HCT116 (cell line): Measurements from ENCODE around the gene C7orf25. TPM values are rescaled to one million over a fixed set of nuclear protein-coding genes. Genes with fewer than 3 reads are reported as not detected.
A peak's percentile ranks its signal among the peaks of the same experiment; 100 is the strongest.

ENCODE experiments used
- ATAC-seq: fragments of 200-7000 bp; cut with Tn5 transposase; 2 replicates; pipeline ENCODE4 v1.9.1; 2020; ENCODE audit warnings: mild to moderate bottlenecking, moderate library complexity
- BruUV-seq: library from RNA; stranded (reverse); fragments of 400-500 nt; replicated peaks from 2 replicates; lab custom pipeline; 2021; lab: Mats Ljungman, UMichigan
- CTCF ChIA-PET: fragments of 300-600 bp; sonication (Branson Sonifier 250); formaldehyde crosslinking; loops from one replicate; lab custom pipeline; 2021; ENCODE audit warnings: antibody characterized with exemption; lab: Charles Lee
- POLR2A ChIA-PET: fragments of 300-600, 350-600 bp; sonication (Branson Sonifier 250); formaldehyde crosslinking; loops from one replicate; lab custom pipeline; 2021; ENCODE audit warnings: antibody characterized with exemption; lab: Charles Lee
- RAD21 ChIA-PET, 2 experiments: fragments of 300-600 bp; sonication (Branson Sonifier 250); formaldehyde crosslinking; loops; one replicate each; lab custom pipeline; 2023; ENCODE audit warnings: low total read pairs in 2 of 2; ENCODE audit not compliant: uncharacterized antibody in 2 of 2, unreplicated experiment in 2 of 2, low non-redundant PET in 1 of 2; lab: Charles Lee
- DNase-seq: peaks from one replicate; pipeline ENCODE4 v3.0.0-alpha.2; 2010; ENCODE audit warnings: low read depth, low spot score
- H2AFZ ChIP-seq: fragments of 200-600 bp; shearing (Covaris generic), sonication (generic); 2 replicates; pipeline ENCODE4 v1.6.1; 2017; ENCODE audit warnings: low read depth, mixed run types, mixed read lengths, antibody characterized with exemption, low read length; ENCODE audit not compliant: poor library complexity, severe bottlenecking
- H3K27ac ChIP-seq: 2 replicates; pipeline ENCODE4 v1.5.1; 2012; ENCODE audit warnings: low read depth, low read length
- H3K27me3 ChIP-seq: fragments of 200-600 bp; sonication (generic); 2 replicates; pipeline ENCODE4 v1.6.1; 2016; ENCODE audit warnings: mixed run types, low read length, mixed read lengths; ENCODE audit not compliant: insufficient read depth
- H3K36me3 ChIP-seq, 2 experiments: fragments of 200-500 bp in 1 of 2; fragments of 200-600 bp in 1 of 2; sonication (Bioruptor generic) in 1 of 2; sonication (generic) in 1 of 2; 2 replicates each; pipeline versions ENCODE4 v1.5.1 to v1.6.1; 2014 to 2016; ENCODE audit warnings: low read length in 2 of 2, inconsistent platforms in 1 of 2, mixed read lengths in 1 of 2, mixed run types in 1 of 2; ENCODE audit not compliant: insufficient read depth in 2 of 2, control insufficient read depth in 1 of 2
- H3K4me1 ChIP-seq, 2 experiments: fragments of 200-600 bp in 1 of 2; sonication (generic) in 1 of 2; 2 replicates each; pipeline versions ENCODE4 v1.5.1 to v1.6.1; 2012 to 2017; ENCODE audit warnings: low read length in 2 of 2, inconsistent platforms in 1 of 2, mild to moderate bottlenecking in 1 of 2, mixed read lengths in 1 of 2, mixed run types in 1 of 2, moderate library complexity in 1 of 2; ENCODE audit not compliant: insufficient read depth in 2 of 2, control insufficient read depth in 1 of 2
- H3K4me2 ChIP-seq: fragments of 200-600 bp; sonication (generic); 2 replicates; pipeline ENCODE4 v1.6.1; 2017; ENCODE audit warnings: mixed run types, low read length, mixed read lengths
- H3K4me3 ChIP-seq, 2 experiments: fragments of 200-600 bp in 1 of 2; sonication (generic) in 1 of 2; replicated peaks in 1 of 2; 2 replicates each; pipeline ENCODE4 v1.5.1; 2011 to 2016; ENCODE audit warnings: low read length in 2 of 2, control low read depth in 1 of 2, low read depth in 1 of 2, mild to moderate bottlenecking in 1 of 2, mixed read lengths in 1 of 2, mixed run types in 1 of 2
- H3K79me2 ChIP-seq: fragments of 200-600 bp; sonication (generic); 2 replicates; pipeline ENCODE4 v1.6.1; 2017; ENCODE audit warnings: mild to moderate bottlenecking, mixed run types, low read length, moderate library complexity, mixed read lengths; ENCODE audit not compliant: insufficient read depth
- H3K9ac ChIP-seq: fragments of 200-600 bp; sonication (generic); 2 replicates; pipeline ENCODE4 v1.6.1; 2016; ENCODE audit warnings: low read length, mixed read lengths
- H3K9me2 ChIP-seq: fragments of 200-600 bp; sonication (generic), shearing (Covaris generic); 2 replicates; pipeline ENCODE4 v1.6.1; 2017; ENCODE audit warnings: mixed run types, mild to moderate bottlenecking, moderate library complexity; ENCODE audit not compliant: insufficient read depth
- H3K9me3 ChIP-seq, 2 experiments: fragments of 200-500 bp in 1 of 2; fragments of 200-600 bp in 1 of 2; sonication (Bioruptor generic) in 1 of 2; sonication (generic) in 1 of 2; 2 replicates each; pipeline ENCODE4 v1.6.1; 2014 to 2017; ENCODE audit warnings: low read length in 2 of 2, mixed read lengths in 2 of 2, inconsistent platforms in 1 of 2, low read depth in 1 of 2, mild to moderate bottlenecking in 1 of 2, mixed run types in 1 of 2, moderate library complexity in 1 of 2; ENCODE audit not compliant: control insufficient read depth in 1 of 2, insufficient read depth in 1 of 2
- H4K20me1 ChIP-seq: fragments of 200-600 bp; sonication (generic), shearing (Covaris generic); 2 replicates; pipeline ENCODE4 v1.6.1; 2017; ENCODE audit warnings: mixed run types, mild to moderate bottlenecking, moderate library complexity; ENCODE audit not compliant: insufficient read depth
- CBX3 ChIP-seq: IDR thresholded peaks from 2 replicates; pipeline ENCODE4 v1.6.1; 2012; ENCODE audit warnings: low read depth
- CTCF ChIP-seq, 3 experiments: fragments of 200-600 bp in 1 of 3; sonication (generic) in 1 of 3; IDR thresholded peaks in 2 of 3; conservative IDR thresholded peaks in 1 of 3; 2 replicates each; pipeline ENCODE4 v1.5.1; 2012 to 2017; ENCODE audit warnings: low read depth in 2 of 3, low read length in 2 of 3, antibody characterized with exemption in 1 of 3, borderline replicate concordance in 1 of 3, control low read depth in 1 of 3, mild to moderate bottlenecking in 1 of 3, mixed read lengths in 1 of 3, mixed run types in 1 of 3, moderate library complexity in 1 of 3; ENCODE audit not compliant: insufficient read depth in 1 of 3
- FOSL1 ChIP-seq: IDR thresholded peaks from 2 replicates; pipeline ENCODE4 v1.6.1; 2012; ENCODE audit warnings: low read depth
- MAX ChIP-seq: IDR thresholded peaks from 2 replicates; pipeline ENCODE4 v1.6.1; 2012
- POLR2A ChIP-seq: IDR thresholded peaks from 2 replicates; pipeline ENCODE4 v1.7.0; 2011; ENCODE audit warnings: borderline replicate concordance; ENCODE audit not compliant: insufficient read depth, insufficient read length; ENCODE audit errors: extremely low read depth
- RAD21 ChIP-seq: IDR thresholded peaks from 2 replicates; pipeline ENCODE4 v1.6.1; 2012; ENCODE audit warnings: low read depth, mild to moderate bottlenecking
- SRF ChIP-seq: IDR thresholded peaks from 2 replicates; pipeline ENCODE4 v1.6.1; 2012; ENCODE audit warnings: low read depth
- YY1 ChIP-seq: IDR thresholded peaks from 2 replicates; pipeline ENCODE4 v1.6.1; 2011; ENCODE audit warnings: low read length, low read depth, moderate library complexity, mild to moderate bottlenecking; ENCODE audit not compliant: insufficient replicate concordance; ENCODE audit errors: extremely low read depth
- ZBTB33 ChIP-seq: IDR thresholded peaks from 2 replicates; pipeline ENCODE4 v1.6.1; 2011; ENCODE audit warnings: mild to moderate bottlenecking, low read length, moderate library complexity; ENCODE audit not compliant: insufficient replicate concordance; ENCODE audit errors: extremely low read depth
- intact Hi-C: fragments of 100-400 bp; cut with micrococcal nuclease; formaldehyde crosslinking; loops from 2 replicates; pipeline ENCODE4 v1.10.0; 2022
- total RNA-seq: library from RNA; stranded (reverse); gene quantifications from one replicate; pipeline ENCODE4 v1.2.1, GENCODE V29; 2021; ENCODE audit not compliant: unreplicated experiment

C7orf25 gene
- total RNA-seq, 1 experiment from 2014 or later: 5.3 TPM

- CTCF ChIA-PET: interaction anchor here (0.6 to 1.0 kb wide), 11 partner anchors 9 to 498 kb away, joined by 3 to 15 read pairs (median 3); partner anchors contain the start of genes MRPL32 and PSMA2
- H3K27ac ChIP-seq: no peak overlapping the region
These were observed 29.3 kb upstream of the C7orf25 start for GRCh38 chr7:42940985-42941847.

More at GRCh38 chr7:42940985-42941847, 29.3 kb upstream of the C7orf25 start:
- Histone ChIP-seq H3K4me3 (no peak overlapping the region), H3K27me3 (no peaks in the 10 kb centered on the region), H3K79me2 (peaks cover 2% of the 10 kb centered on the region; the same call in 1 of the 2 replicates), H3K9me3 (no peaks in the 10 kb centered on the region), H3K4me1 (no peaks in the 10 kb centered on the region), H2AFZ (no peak overlapping the region), H4K20me1 (no peaks in the 10 kb centered on the region), H3K9me2 (no peaks in the 10 kb centered on the region), H3K9ac (no peak overlapping the region), H3K4me2 (no peak overlapping the region), H3K36me3 (peaks cover 13 to 23% of the 10 kb centered on the region in 2 experiments)
- RAD21 ChIA-PET: interaction anchor here (0.6 to 0.9 kb wide), 3 partner anchors 135 to 470 kb away, joined by 3 read pairs; no protein-coding TSS in a partner anchor
- ATAC-seq (peak; percentile 83), DNase-seq (peak; percentile 51)
- POLR2A ChIA-PET: interaction anchor here (0.7 kb wide), 1 partner anchor 320 kb away, joined by 3 read pairs; no protein-coding TSS in a partner anchor
- TF ChIP-seq MAX: no peak
- no peak for TF ChIP-seq ZBTB33
- TF ChIP-seq SRF: no peak
- TF ChIP-seq RAD21: peak; percentile 90
- TF ChIP-seq FOSL1: no peak
- peak; percentile 81 to 94 (median 92) for TF ChIP-seq CTCF (IDR thresholded peaks at IDR 0.05 in 2 of 3, conservative IDR thresholded peaks at IDR 0.05 in 1 of 3; ENCODE audit: borderline replicate concordance in 1 of 3, insufficient read depth in 1 of 3, low read depth in 2 of 3, low read length in 2 of 3)
- TF ChIP-seq YY1: peak; percentile 8
- TF ChIP-seq POLR2A: no peak
- TF ChIP-seq CBX3: 0 out of 2 replicates have a peak, but pooled peaks have one; percentile 45
- intact Hi-C loops: loop anchor here (1.0 to 5.0 kb wide), 8 partner anchors 167 to 898 kb away; partner anchors contain the start of gene STK17A
- BruUV-seq: no TSS peak
